Measurements from ENCODE around the gene DDX54. TPM values are rescaled to one million over a fixed set of nuclear protein-coding genes. Genes with fewer than 3 reads are reported as not detected.

Gene DDX54
- total RNA-seq, 4 donors from 2014 or later = 36.0 to 66.5 (median 59.0) TPM

DNA sequence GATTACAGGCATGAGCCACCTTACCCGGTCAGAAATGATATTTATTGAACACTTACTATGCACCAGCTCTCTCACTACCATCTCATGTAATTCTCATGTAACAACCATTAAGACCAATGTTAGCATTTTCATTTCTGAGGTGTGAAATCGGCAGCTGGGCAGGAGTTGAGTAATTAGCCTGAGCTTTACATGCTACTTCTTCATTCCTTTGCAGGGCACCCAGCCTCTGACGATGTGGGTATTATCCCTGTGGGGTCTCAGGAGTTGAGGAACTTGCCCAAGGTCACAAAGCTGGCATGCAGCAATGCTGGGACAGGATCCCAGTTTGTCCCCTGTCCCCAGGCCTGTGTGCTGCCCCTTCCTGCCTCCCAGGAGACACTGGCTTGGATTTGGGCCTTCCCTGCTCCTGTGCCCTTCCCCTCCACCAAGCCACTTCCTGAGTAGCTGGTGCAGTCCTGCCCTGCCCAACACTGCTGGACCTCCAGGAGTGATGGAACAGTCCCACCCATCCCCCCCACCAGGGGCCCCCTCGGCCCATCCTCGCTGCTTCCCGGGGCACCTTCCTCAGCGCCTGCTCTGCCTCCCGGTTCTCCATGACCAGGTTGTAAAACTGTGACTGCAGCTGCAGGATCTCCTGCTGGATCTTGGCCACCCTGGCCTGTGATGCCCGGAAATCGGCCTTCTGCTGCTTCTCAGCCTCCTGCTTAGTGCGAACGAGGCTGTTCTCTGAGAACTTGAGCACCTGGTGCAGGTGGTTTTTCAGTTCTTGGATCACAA is 14.9 kb upstream of the DDX54 start:
- Histone ChIP-seq H3K27me3 (no peaks in the 10 kb centered on the region), H3K27ac (no peak overlapping the region), H3K9me3 (no peaks in the 10 kb centered on the region), H3K4me1 (no peaks in the 10 kb centered on the region), H3K4me3 (no peak overlapping the region), H3K36me3 (no peaks in the 10 kb centered on the region)
- DNase-seq = no peak
- TF ChIP-seq, protein P1, sequence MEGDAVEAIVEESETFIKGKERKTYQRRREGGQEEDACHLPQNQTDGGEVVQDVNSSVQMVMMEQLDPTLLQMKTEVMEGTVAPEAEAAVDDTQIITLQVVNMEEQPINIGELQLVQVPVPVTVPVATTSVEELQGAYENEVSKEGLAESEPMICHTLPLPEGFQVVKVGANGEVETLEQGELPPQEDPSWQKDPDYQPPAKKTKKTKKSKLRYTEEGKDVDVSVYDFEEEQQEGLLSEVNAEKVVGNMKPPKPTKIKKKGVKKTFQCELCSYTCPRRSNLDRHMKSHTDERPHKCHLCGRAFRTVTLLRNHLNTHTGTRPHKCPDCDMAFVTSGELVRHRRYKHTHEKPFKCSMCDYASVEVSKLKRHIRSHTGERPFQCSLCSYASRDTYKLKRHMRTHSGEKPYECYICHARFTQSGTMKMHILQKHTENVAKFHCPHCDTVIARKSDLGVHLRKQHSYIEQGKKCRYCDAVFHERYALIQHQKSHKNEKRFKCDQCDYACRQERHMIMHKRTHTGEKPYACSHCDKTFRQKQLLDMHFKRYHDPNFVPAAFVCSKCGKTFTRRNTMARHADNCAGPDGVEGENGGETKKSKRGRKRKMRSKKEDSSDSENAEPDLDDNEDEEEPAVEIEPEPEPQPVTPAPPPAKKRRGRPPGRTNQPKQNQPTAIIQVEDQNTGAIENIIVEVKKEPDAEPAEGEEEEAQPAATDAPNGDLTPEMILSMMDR (IDR thresholded peaks at IDR 0.05) = no peak
- TF ChIP-seq POLR2A (IDR thresholded peaks at IDR 0.05) = no peak
- intact Hi-C loops (cut with DNase I; ENCODE audit: low total_unique reads) = no loop called here

DNA sequence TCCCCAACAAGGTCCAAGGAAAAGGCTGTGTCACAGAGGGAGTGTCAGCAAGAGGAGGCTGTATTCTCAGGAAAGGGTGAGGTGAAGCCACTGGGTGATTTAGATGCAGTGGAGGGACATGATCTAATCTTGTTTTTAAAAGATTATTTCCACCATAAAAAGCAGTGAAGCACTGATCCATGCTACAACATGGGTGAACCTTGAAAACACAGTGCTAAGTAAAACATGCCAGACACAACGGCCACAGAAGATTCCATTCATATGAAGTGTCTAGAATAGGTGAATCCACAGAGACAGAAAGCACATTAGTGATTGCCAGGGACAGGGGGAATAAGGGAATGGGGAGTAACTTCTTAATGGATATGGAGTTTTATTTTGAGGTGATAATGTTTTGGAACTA is 13.0 kb upstream of the DDX54 start:
- no peaks in the 10 kb centered on the region for H3K27me3 ChIP-seq
- H3K4me1 ChIP-seq = peaks cover 0 to 6% of the 10 kb centered on the region in 2 donors
- intact Hi-C loops (cut with DNase I; ENCODE audit: low total_unique reads) = no loop called here
- H3K4me3 ChIP-seq = no peak overlapping the region
- H3K9me3 ChIP-seq = no peaks in the 10 kb centered on the region
- H3K36me3 ChIP-seq = no peaks in the 10 kb centered on the region
- DNase-seq = no peak
- H3K27ac ChIP-seq = no peak overlapping the region
- TF ChIP-seq, protein P1 (IDR thresholded peaks at IDR 0.05) = no peak
- TF ChIP-seq POLR2A (IDR thresholded peaks at IDR 0.05) = no peak

DNA sequence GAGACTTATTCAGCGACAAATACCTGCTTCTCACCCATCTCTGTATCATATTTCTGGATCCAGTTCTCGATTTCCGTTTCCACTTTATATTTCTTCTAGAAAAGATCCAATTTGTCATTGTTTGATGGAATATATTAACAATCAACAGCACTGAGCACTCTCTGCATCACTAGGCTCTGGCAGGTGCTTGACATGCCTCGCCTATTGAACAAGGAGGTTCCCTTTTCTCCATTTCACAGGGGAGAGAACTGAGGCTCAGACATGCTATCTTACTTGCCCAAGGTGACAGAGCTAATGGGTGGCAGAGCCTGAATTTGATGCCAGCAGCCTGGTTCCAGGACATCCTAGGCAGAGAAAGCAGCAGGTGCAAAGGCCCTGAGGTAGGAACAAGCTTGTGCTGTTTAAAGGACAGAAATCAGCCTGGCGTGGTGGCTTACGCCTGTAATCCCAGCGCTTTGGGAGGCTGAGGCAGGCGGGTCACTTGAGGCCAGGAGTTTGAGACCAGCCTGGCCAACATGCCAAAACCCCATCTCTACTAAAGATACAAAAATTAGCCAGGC is 12.3 kb upstream of the DDX54 start:
- H3K9me3 ChIP-seq = no peaks in the 10 kb centered on the region
- TF ChIP-seq, protein P1 (IDR thresholded peaks at IDR 0.05) = no peak
- TF ChIP-seq POLR2A (IDR thresholded peaks at IDR 0.05) = no peak
- no peaks in the 10 kb centered on the region for H3K36me3 ChIP-seq
- H3K27me3 ChIP-seq = no peaks in the 10 kb centered on the region
- H3K4me3 ChIP-seq = no peak overlapping the region
- DNase-seq = no peak
- H3K4me1 ChIP-seq = peaks cover 0 to 6% of the 10 kb centered on the region in 2 donors
- intact Hi-C loops (cut with DNase I; ENCODE audit: low total_unique reads) = no loop called here
- no peak overlapping the region for H3K27ac ChIP-seq

DNA sequence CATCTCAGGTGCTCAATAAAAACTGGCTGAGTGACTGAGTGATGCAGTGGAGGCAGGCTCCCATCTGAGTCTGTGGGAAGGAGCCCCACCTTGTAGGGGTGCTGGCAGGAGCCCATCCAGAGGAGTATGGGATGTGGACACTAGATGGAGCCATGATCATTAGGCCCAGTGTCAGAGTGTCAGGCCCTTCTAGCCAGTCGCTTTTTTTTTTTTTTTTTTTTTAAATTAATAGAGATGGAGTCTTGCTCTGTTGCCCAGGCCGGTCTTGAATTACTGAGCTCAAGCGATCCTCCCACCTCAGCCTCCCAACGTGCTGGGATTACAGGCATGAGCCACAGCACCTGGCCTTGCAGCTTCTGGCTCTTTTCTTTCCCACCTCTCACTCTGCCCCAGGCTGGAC is 11.7 kb upstream of the DDX54 start:
- Histone ChIP-seq H3K27ac (no peak overlapping the region), H3K9me3 (no peaks in the 10 kb centered on the region), H3K4me3 (no peak overlapping the region), H3K27me3 (no peaks in the 10 kb centered on the region), H3K36me3 (no peaks in the 10 kb centered on the region), H3K4me1 (peaks cover 0 to 6% of the 10 kb centered on the region in 2 donors)
- TF ChIP-seq, protein P1 (IDR thresholded peaks at IDR 0.05) = peak; percentile 56 to 65 (median 61)
- no peak for TF ChIP-seq POLR2A (IDR thresholded peaks at IDR 0.05)
- intact Hi-C loops (cut with DNase I; ENCODE audit: low total_unique reads) = no loop called here
- DNase-seq = peak; percentile 73 to 78

DNA sequence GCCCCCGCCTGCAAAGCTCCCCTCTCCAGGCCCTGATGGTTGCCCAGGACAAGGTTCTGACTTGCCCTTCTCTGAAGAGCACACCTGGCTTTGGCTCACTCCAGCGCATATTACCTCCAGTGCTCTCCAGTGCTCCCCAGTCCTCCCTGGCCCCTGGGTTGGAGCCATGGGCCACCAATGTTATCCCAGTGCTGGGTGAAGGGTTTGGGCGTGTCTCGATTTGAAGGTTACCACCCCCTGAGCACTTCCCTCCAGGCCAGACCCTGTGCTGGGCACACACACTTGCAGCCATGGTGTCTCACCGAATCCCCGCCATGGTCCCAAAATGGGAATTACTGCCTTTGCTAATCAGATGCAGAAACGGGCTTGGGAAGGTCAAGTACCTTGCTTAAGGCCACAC is 11.3 kb upstream of the DDX54 start:
- DNase-seq = no peak
- peaks cover 0 to 6% of the 10 kb centered on the region in 2 donors for H3K4me1 ChIP-seq
- TF ChIP-seq, protein P1 (IDR thresholded peaks at IDR 0.05) = no peak
- TF ChIP-seq POLR2A (IDR thresholded peaks at IDR 0.05) = no peak
- no peak overlapping the region for H3K27ac ChIP-seq
- H3K36me3 ChIP-seq = no peaks in the 10 kb centered on the region
- no peak overlapping the region for H3K4me3 ChIP-seq
- intact Hi-C loops (cut with DNase I; ENCODE audit: low total_unique reads) = no loop called here
- H3K9me3 ChIP-seq = no peaks in the 10 kb centered on the region
- no peaks in the 10 kb centered on the region for H3K27me3 ChIP-seq
